SU-DHL-6 (cell line): ENCODE measurements around the gene CTU2.

ENCODE experiments used
- CTCF ChIP-seq: fragments of 200-600 bp; sonication (generic); IDR thresholded peaks from one replicate; pipeline ENCODE4 v1.5.1; 2017; ENCODE audit warnings: antibody characterized with exemption, mild to moderate bottlenecking, low read length, moderate library complexity; ENCODE audit not compliant: insufficient read depth, poor library complexity, severe bottlenecking
- EZH2phosphoT487 ChIP-seq: fragments of 200-600 bp; sonication (generic), shearing (Covaris generic); conservative IDR thresholded peaks from 2 replicates; pipeline ENCODE4 v1.6.1; 2018; ENCODE audit warnings: mild to moderate bottlenecking, antibody characterized with exemption, low read length, moderate library complexity, mixed read lengths

GRCh38 chr16:88730632-88731607 is 24.6 kb downstream of the CTU2 start:
- TF ChIP-seq CTCF = no peak
- TF ChIP-seq EZH2phosphoT487 = no peak
